SU-DHL-6 (cell line): Measurements from ENCODE around the gene EPHA6.

Experiments
- H2AFZ ChIP-seq: fragments of 200-600 bp; sonication (generic); 2 replicates; pipeline ENCODE4 v1.6.1; 2014; ENCODE audit warnings: low read depth, mild to moderate bottlenecking, moderate library complexity, mixed read lengths, antibody characterized with exemption, low read length; ENCODE audit not compliant: severe bottlenecking
- H3F3A ChIP-seq: fragments of 200-600 bp; shearing (Covaris generic); 2 replicates; pipeline ENCODE4 v1.6.0; 2016; ENCODE audit warnings: antibody characterized with exemption, mild to moderate bottlenecking; ENCODE audit not compliant: insufficient read depth
- H3K27ac ChIP-seq: fragments of 200-600 bp; sonication (generic); 2 replicates; pipeline ENCODE4 v1.5.1; 2016; ENCODE audit warnings: low read depth, mild to moderate bottlenecking, low read length, moderate library complexity, mixed read lengths
- H3K27me3 ChIP-seq: fragments of 200-600 bp; sonication (generic), shearing (Covaris generic); 2 replicates; pipeline ENCODE4 v1.6.0; 2014; ENCODE audit warnings: mild to moderate bottlenecking, low read length
- H3K36me3 ChIP-seq: fragments of 200-600 bp; sonication (generic); 2 replicates; pipeline ENCODE4 v1.6.1; 2014; ENCODE audit warnings: mild to moderate bottlenecking, low read length, mixed read lengths
- H3K4me2 ChIP-seq: fragments of 300-600, 200-600 bp; shearing (Covaris generic), sonication (generic); 2 replicates; pipeline ENCODE4 v1.6.0; 2014; ENCODE audit warnings: low read length, low read depth, mild to moderate bottlenecking; ENCODE audit not compliant: poor library complexity, severe bottlenecking
- H3K4me3 ChIP-seq: fragments of 200-600 bp; sonication (generic); 2 replicates; pipeline ENCODE4 v1.5.1; 2014; ENCODE audit warnings: antibody characterized with exemption, low read length, mild to moderate bottlenecking, mixed read lengths; ENCODE audit not compliant: insufficient read depth, poor library complexity, severe bottlenecking
- H3K79me2 ChIP-seq: fragments of 200-600 bp; sonication (generic); 2 replicates; pipeline ENCODE4 v1.6.1; 2014; ENCODE audit warnings: mild to moderate bottlenecking, low read length, moderate library complexity; ENCODE audit not compliant: insufficient read depth
- H3K9ac ChIP-seq: fragments of 200-600 bp; sonication (generic); 2 replicates; pipeline ENCODE4 v1.7.0; 2014; ENCODE audit warnings: mild to moderate bottlenecking, low read length
- H3K9me2 ChIP-seq: fragments of 200-600 bp; sonication (generic); replicated peaks from 2 replicates; pipeline ENCODE4 v1.6.1; 2014; ENCODE audit warnings: low read length; ENCODE audit not compliant: insufficient read depth
- H3K9me3 ChIP-seq: fragments of 200-600 bp; sonication (generic); 2 replicates; pipeline ENCODE4 v1.6.1; 2014; ENCODE audit warnings: low read length, mixed read lengths; ENCODE audit not compliant: insufficient read depth
- H4K20me1 ChIP-seq: fragments of 200-600 bp; sonication (generic); 2 replicates; pipeline ENCODE4 v1.6.1; 2014; ENCODE audit warnings: low read depth, mild to moderate bottlenecking, antibody characterized with exemption, low read length, moderate library complexity, mixed read lengths
- EZH2phosphoT487 ChIP-seq: fragments of 200-600 bp; sonication (generic), shearing (Covaris generic); conservative IDR thresholded peaks from 2 replicates; pipeline ENCODE4 v1.6.1; 2018; ENCODE audit warnings: mild to moderate bottlenecking, antibody characterized with exemption, low read length, moderate library complexity, mixed read lengths
- TF ChIP-seq, protein P1 (sequence below): fragments of 200-600 bp; sonication (generic); IDR thresholded peaks from one replicate; pipeline ENCODE4 v1.5.1; 2017; ENCODE audit warnings: antibody characterized with exemption, mild to moderate bottlenecking, low read length, moderate library complexity; ENCODE audit not compliant: insufficient read depth, poor library complexity, severe bottlenecking

EPHA6 gene

DNA sequence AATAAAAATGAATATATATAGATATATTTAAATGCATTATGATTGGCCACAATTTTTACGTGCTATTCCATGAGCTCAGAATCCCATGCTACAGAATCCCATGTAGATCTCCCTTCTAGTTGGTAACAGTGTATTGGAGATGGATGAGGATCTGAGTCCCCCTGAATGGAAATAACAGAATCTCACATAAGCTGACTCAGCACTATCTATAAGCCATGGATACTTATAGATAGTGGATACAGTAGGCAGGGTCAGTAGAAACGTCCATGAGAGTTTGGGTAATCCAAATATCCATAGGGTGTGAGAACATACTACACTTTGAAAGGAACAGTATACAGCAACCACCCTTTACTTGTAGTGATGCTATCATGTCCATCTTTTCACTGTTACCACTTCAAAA is 375.4 kb downstream of the EPHA6 start:
- no peaks in the 10 kb centered on the region for H3K79me2 ChIP-seq
- no peak overlapping the region for H3K4me2 ChIP-seq
- no peaks in the 10 kb centered on the region for H3K9me2 ChIP-seq
- TF ChIP-seq, protein P1, sequence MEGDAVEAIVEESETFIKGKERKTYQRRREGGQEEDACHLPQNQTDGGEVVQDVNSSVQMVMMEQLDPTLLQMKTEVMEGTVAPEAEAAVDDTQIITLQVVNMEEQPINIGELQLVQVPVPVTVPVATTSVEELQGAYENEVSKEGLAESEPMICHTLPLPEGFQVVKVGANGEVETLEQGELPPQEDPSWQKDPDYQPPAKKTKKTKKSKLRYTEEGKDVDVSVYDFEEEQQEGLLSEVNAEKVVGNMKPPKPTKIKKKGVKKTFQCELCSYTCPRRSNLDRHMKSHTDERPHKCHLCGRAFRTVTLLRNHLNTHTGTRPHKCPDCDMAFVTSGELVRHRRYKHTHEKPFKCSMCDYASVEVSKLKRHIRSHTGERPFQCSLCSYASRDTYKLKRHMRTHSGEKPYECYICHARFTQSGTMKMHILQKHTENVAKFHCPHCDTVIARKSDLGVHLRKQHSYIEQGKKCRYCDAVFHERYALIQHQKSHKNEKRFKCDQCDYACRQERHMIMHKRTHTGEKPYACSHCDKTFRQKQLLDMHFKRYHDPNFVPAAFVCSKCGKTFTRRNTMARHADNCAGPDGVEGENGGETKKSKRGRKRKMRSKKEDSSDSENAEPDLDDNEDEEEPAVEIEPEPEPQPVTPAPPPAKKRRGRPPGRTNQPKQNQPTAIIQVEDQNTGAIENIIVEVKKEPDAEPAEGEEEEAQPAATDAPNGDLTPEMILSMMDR = no peak
- TF ChIP-seq EZH2phosphoT487 = no peak
- H3K9me3 ChIP-seq = no peaks in the 10 kb centered on the region
- no peak overlapping the region for H3K9ac ChIP-seq
- H3K27ac ChIP-seq = no peak overlapping the region
- H3K36me3 ChIP-seq = no peaks in the 10 kb centered on the region
- no peaks in the 10 kb centered on the region for H3F3A ChIP-seq
- no peaks in the 10 kb centered on the region for H3K27me3 ChIP-seq
- H3K4me3 ChIP-seq = no peak overlapping the region
- H2AFZ ChIP-seq = no peak overlapping the region
- no peaks in the 10 kb centered on the region for H4K20me1 ChIP-seq

- Histone ChIP-seq H3K79me2 (no peaks in the 10 kb centered on the region), H3K36me3 (no peaks in the 10 kb centered on the region), H3K27me3 (no peaks in the 10 kb centered on the region), H3K9me3 (no peaks in the 10 kb centered on the region), H3K9me2 (no peaks in the 10 kb centered on the region), H3K9ac (no peak overlapping the region), H2AFZ (no peak overlapping the region), H3K4me2 (no peak overlapping the region), H3K4me3 (no peak overlapping the region), H4K20me1 (no peaks in the 10 kb centered on the region), H3K27ac (no peak overlapping the region), H3F3A (no peaks in the 10 kb centered on the region)
- TF ChIP-seq, protein P1 = no peak
- no peak for TF ChIP-seq EZH2phosphoT487
Observed at GRCh38 chr3:97197083-97197482, 382.7 kb downstream of the EPHA6 start.

DNA sequence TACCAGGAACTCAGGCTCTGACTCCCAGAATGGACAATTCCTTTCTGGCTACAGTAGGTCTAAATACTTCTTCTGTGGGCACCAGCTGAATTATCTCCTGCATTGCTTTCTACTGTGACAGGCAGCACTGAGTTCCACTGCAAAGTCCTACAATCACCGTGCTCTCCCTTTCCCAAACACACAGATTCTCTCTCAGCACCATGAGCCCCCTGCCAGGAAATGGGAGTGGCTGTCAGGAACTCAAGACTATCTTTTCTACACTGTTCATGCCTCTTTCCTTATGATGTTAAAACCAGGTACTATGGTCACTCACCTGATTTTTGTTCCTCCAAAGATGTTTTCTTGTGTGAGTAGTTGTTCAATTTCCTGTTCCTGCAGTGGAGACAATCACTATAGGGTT is 383.4 kb downstream of the EPHA6 start:
- Histone ChIP-seq H3K9ac (no peak overlapping the region), H3K9me3 (no peaks in the 10 kb centered on the region), H2AFZ (no peak overlapping the region), H3K4me3 (no peak overlapping the region), H3K79me2 (no peaks in the 10 kb centered on the region), H3F3A (no peaks in the 10 kb centered on the region), H4K20me1 (no peaks in the 10 kb centered on the region), H3K27me3 (no peaks in the 10 kb centered on the region), H3K4me2 (no peak overlapping the region), H3K9me2 (no peaks in the 10 kb centered on the region), H3K27ac (no peak overlapping the region), H3K36me3 (no peaks in the 10 kb centered on the region)
- TF ChIP-seq, protein P1 = no peak
- no peak for TF ChIP-seq EZH2phosphoT487

GRCh38 chr3:97200387-97200786 is 386.0 kb downstream of the EPHA6 start:
- no peaks in the 10 kb centered on the region for H3K36me3 ChIP-seq
- H2AFZ ChIP-seq = no peak overlapping the region
- no peaks in the 10 kb centered on the region for H3K9me2 ChIP-seq
- H3F3A ChIP-seq = no peaks in the 10 kb centered on the region
- no peak overlapping the region for H3K27ac ChIP-seq
- no peaks in the 10 kb centered on the region for H3K9me3 ChIP-seq
- H3K79me2 ChIP-seq = no peaks in the 10 kb centered on the region
- H3K4me2 ChIP-seq = no peak overlapping the region
- no peak overlapping the region for H3K9ac ChIP-seq
- TF ChIP-seq, protein P1 = no peak
- no peak for TF ChIP-seq EZH2phosphoT487
- no peaks in the 10 kb centered on the region for H4K20me1 ChIP-seq
- no peaks in the 10 kb centered on the region for H3K27me3 ChIP-seq
- no peak overlapping the region for H3K4me3 ChIP-seq
